ENCODE data around the gene APOF.

APOF gene

GRCh38 chr12:56373515-56373914 lies 10.9 kb upstream of the APOF start:
- no peak overlapping the region for H3K4me3 ChIP-seq
- H3K27me3 ChIP-seq, result peaks cover 0 to 3% of the 10 kb centered on the region in 2 donors
- no peaks in the 10 kb centered on the region for H3K4me1 ChIP-seq
- no peaks in the 10 kb centered on the region for H3K36me3 ChIP-seq
- intact Hi-C loops (cut with DNase I; ENCODE audit: low total_unique reads), result no loop called here
- no peak overlapping the region for H3K27ac ChIP-seq
- DNase-seq, result no peak
- no peak for TF ChIP-seq CTCF (IDR thresholded peaks at IDR 0.05)
- H3K9me3 ChIP-seq, result no peaks in the 10 kb centered on the region

GRCh38 chr12:56366948-56367347 lies 4.3 kb upstream of the APOF start:
- H3K4me1 ChIP-seq, result no peaks in the 10 kb centered on the region
- no peak for DNase-seq
- intact Hi-C loops (cut with DNase I; ENCODE audit: low total_unique reads), result no loop called here

GRCh38 chr12:56361487-56362129 lies 1.0 kb downstream of the APOF start:
- Histone ChIP-seq H3K9me3 (no peaks in the 10 kb centered on the region), H3K36me3 (peaks cover 0 to under 1% (median 0%) of the 10 kb centered on the region in 3 donors), H3K27ac (no peak overlapping the region), H3K4me3 (no peak overlapping the region), H3K27me3 (no peaks in the 10 kb centered on the region), H3K4me1 (peaks cover 0 to 24% (median 13%) of the 10 kb centered on the region in 4 donors)
- no peak for DNase-seq
- intact Hi-C loops (cut with DNase I; ENCODE audit: low total_unique reads), result loop anchor here (2.0 kb wide), 1 partner anchor 103 kb away; no protein-coding TSS in a partner anchor
- no peak for TF ChIP-seq CTCF (IDR thresholded peaks at IDR 0.05)

More at GRCh38 chr12:56366948-56367347, 4.3 kb upstream of the APOF start:
- Histone ChIP-seq H3K36me3 (no peaks in the 10 kb centered on the region), H3K4me3 (no peak overlapping the region), H3K27me3 (no peaks in the 10 kb centered on the region), H3K9me3 (no peaks in the 10 kb centered on the region), H3K27ac (no peak overlapping the region)
- no peak for TF ChIP-seq CTCF (IDR thresholded peaks at IDR 0.05)

GRCh38 chr12:56359851-56360767 lies 2.5 kb downstream of the APOF start, which contains the start of gene STAT2:
STAT2 (minus strand) TSS chr12:56360107; CDS start chr12:56356571, 3,536 bp downstream.
- intact Hi-C loops (cut with DNase I; ENCODE audit: low total_unique reads), result loop anchor here (2.0 kb wide), 1 partner anchor 105 kb away; no protein-coding TSS in a partner anchor
- peak within 1 kb of the TSS; percentile 89 to 93 for H3K27ac ChIP-seq
- TF ChIP-seq CTCF (IDR thresholded peaks at IDR 0.05), result no peak
- peak; percentile 99 to 100 for DNase-seq
- peaks cover 0 to 24% (median 13%) of the 10 kb centered on the region in 4 donors for H3K4me1 ChIP-seq
- peak within 1 kb of the TSS; percentile 79 to 89 for H3K4me3 ChIP-seq
- H3K27me3 ChIP-seq, result no peaks in the 10 kb centered on the region
- H3K9me3 ChIP-seq, result no peaks in the 10 kb centered on the region
- peaks cover 13 to 15% (median 13%) of the 10 kb centered on the region in 3 donors for H3K36me3 ChIP-seq

GRCh38 chr12:56358836-56359532 lies 3.7 kb downstream of the APOF start:
- DNase-seq, result no peak
- H3K9me3 ChIP-seq, result no peaks in the 10 kb centered on the region
- intact Hi-C loops (cut with DNase I; ENCODE audit: low total_unique reads), result no loop called here
- H3K27me3 ChIP-seq, result no peaks in the 10 kb centered on the region
- TF ChIP-seq CTCF (IDR thresholded peaks at IDR 0.05), result no peak
- H3K4me3 ChIP-seq, result peak overlapping the region; percentile 79 to 89
- peaks cover 0 to 24% (median 13%) of the 10 kb centered on the region in 4 donors for H3K4me1 ChIP-seq
- peaks cover 24 to 26% (median 25%) of the 10 kb centered on the region in 3 donors for H3K36me3 ChIP-seq
- H3K27ac ChIP-seq, result peak overlapping the region; percentile 89 to 93

All from tibial artery (tissue), 4 donors.